HepG2 (cell line): Measurements from ENCODE around the gene MKNK1. TPM values are rescaled to one million over a fixed set of nuclear protein-coding genes. Genes with fewer than 3 reads are reported as not detected.

Experiments used
- AKAP8 ChIP-seq: sonication (generic); formaldehyde crosslinking; IDR thresholded peaks from 2 replicates; pipeline ENCODE4 v1.5.1; 2020; ENCODE audit warnings: mild to moderate bottlenecking, missing genetic modification reagents
- CEBPG ChIP-seq: IDR thresholded peaks from 2 replicates; pipeline ENCODE4 v1.6.1; 2016
- CERS6 ChIP-seq: sonication (generic); formaldehyde crosslinking; IDR thresholded peaks from 2 replicates; pipeline ENCODE4 v1.5.0; 2020; ENCODE audit warnings: missing genetic modification reagents
- CHD4 ChIP-seq: fragments of 200-600 bp; sonication (generic); IDR thresholded peaks from 2 replicates; pipeline ENCODE4 v1.7.0; 2017; ENCODE audit warnings: mild to moderate bottlenecking, low read length, borderline replicate concordance
- FOSL2 ChIP-seq: sonication (generic); formaldehyde crosslinking; IDR thresholded peaks from 2 replicates; pipeline ENCODE4 v1.4.0; 2020; ENCODE audit warnings: missing genetic modification reagents
- GZF1 ChIP-seq: sonication (generic); formaldehyde crosslinking; IDR thresholded peaks from 2 replicates; pipeline ENCODE4 v1.5.1; 2020; ENCODE audit warnings: mild to moderate bottlenecking, missing genetic modification reagents
- KLF16 ChIP-seq, 2 experiments: sonication (generic) in 1 of 2; formaldehyde crosslinking in 1 of 2; IDR thresholded peaks; 2 replicates each; pipeline versions ENCODE4 v1.6.1 to v1.8.0; 2016 to 2023; ENCODE audit warnings: missing genetic modification reagents in 2 of 2, missing compliant biosample characterization in 1 of 2
- SALL1 ChIP-seq: sonication (generic); formaldehyde crosslinking; IDR thresholded peaks from 2 replicates; pipeline ENCODE4 v1.8.0; 2022; ENCODE audit warnings: mild to moderate bottlenecking, missing genetic modification reagents
- TFE3 ChIP-seq: IDR thresholded peaks from 2 replicates; pipeline ENCODE4 v1.6.1; 2016
- WIZ ChIP-seq: sonication (generic); formaldehyde crosslinking; IDR thresholded peaks from 2 replicates; pipeline ENCODE4 v1.5.1; 2020; ENCODE audit warnings: mild to moderate bottlenecking, missing genetic modification reagents
- YY1 ChIP-seq: IDR thresholded peaks from 2 replicates; pipeline ENCODE4 v1.6.1; 2011; ENCODE audit warnings: low read length, low read depth, moderate library complexity, mild to moderate bottlenecking; ENCODE audit not compliant: insufficient read depth, insufficient replicate concordance
- ZBTB1 ChIP-seq: sonication (generic); formaldehyde crosslinking; IDR thresholded peaks from 2 replicates; pipeline ENCODE4 v1.4.0; 2020; ENCODE audit warnings: missing genetic modification reagents, borderline replicate concordance
- ZBTB14 ChIP-seq: sonication (generic); formaldehyde crosslinking; IDR thresholded peaks from 2 replicates; pipeline ENCODE4 v1.4.0; 2020; ENCODE audit warnings: missing genetic modification reagents
- ZBTB25 ChIP-seq: IDR thresholded peaks from 2 replicates; pipeline ENCODE4 v1.6.1; 2018; ENCODE audit warnings: missing genetic modification reagents
- ZNF180 ChIP-seq: sonication (generic); formaldehyde crosslinking; IDR thresholded peaks from 2 replicates; pipeline ENCODE4 v1.4.0; 2020; ENCODE audit warnings: low read depth, missing genetic modification reagents, borderline replicate concordance
- ZNF546 ChIP-seq: sonication (generic); formaldehyde crosslinking; conservative IDR thresholded peaks from 2 replicates; pipeline ENCODE4 v1.8.1; 2023; ENCODE audit warnings: mild to moderate bottlenecking, missing genetic modification reagents
- ZNF639 ChIP-seq: conservative IDR thresholded peaks from 2 replicates; pipeline ENCODE4 v1.6.1; 2018; ENCODE audit warnings: missing genetic modification reagents
- ZNF660 ChIP-seq: sonication (generic); formaldehyde crosslinking; IDR thresholded peaks from 2 replicates; pipeline ENCODE4 v1.5.1; 2020; ENCODE audit warnings: mild to moderate bottlenecking, low read depth, missing genetic modification reagents, borderline replicate concordance
- ZNF704 ChIP-seq: sonication (generic); formaldehyde crosslinking; IDR thresholded peaks from 2 replicates; pipeline ENCODE4 v1.8.1; 2023; ENCODE audit warnings: mild to moderate bottlenecking, inconsistent platforms, moderate library complexity, missing genetic modification reagents, borderline replicate concordance
- ZNF790 ChIP-seq: sonication (generic); formaldehyde crosslinking; IDR thresholded peaks from 2 replicates; pipeline ENCODE4 v1.8.0; 2022; ENCODE audit warnings: missing genetic modification reagents, mild to moderate bottlenecking, borderline replicate concordance
- ZNF878 ChIP-seq: sonication (generic); formaldehyde crosslinking; IDR thresholded peaks from 2 replicates; pipeline ENCODE4 v1.8.1; 2023; ENCODE audit warnings: mild to moderate bottlenecking, missing genetic modification reagents, moderate library complexity
- polyA plus RNA-seq, 8 experiments: library from polyadenylated mRNA; depleted of rRNA in 3 of 8; stranded (reverse) in 7 of 8; unstranded in 1 of 8; fragments of >200 nt; fragmentation: Illumina TruSeq in 4 of 8; extraction: Trizol in 4 of 8; gene quantifications; 2 replicates each; pipeline versions ENCODE4 v1.2.1 to v1.2.3, GENCODE V29; 2011 to 2016; ENCODE audit warnings: low read depth in 4 of 8, missing spikeins in 1 of 8, mixed read lengths in 1 of 8; ENCODE audit not compliant: insufficient read depth in 1 of 8
- total RNA-seq, 5 experiments: library from RNA; depleted of rRNA; stranded (reverse); fragments of >200 nt; fragmentation: Illumina TruSeq; extraction: Trizol; gene quantifications; 2 replicates each; pipeline ENCODE4 v1.2.3, GENCODE V29; 2016; ENCODE audit warnings: low read depth in 1 of 5

The MKNK1 gene
- total and polyA plus RNA-seq, 2 of the 13 experiments (the other 11 are each of a cell fraction or from before 2014, with no cell fraction given) = 18.5 to 24.1 TPM

- no peak for TF ChIP-seq TFE3 (CRISPR knock-in tag)
- TF ChIP-seq CHD4 = no peak
- no peak for TF ChIP-seq ZNF704
- TF ChIP-seq ZNF180 (CRISPR knock-in tag) = no peak
- no peak for TF ChIP-seq ZNF878 (CRISPR knock-in tag)
- TF ChIP-seq KLF16 (CRISPR knock-in tag; IDR thresholded peaks at IDR 0.05) = peak in 1 of 2 experiments; percentile 6; a peak in 1 of 4 replicates
- no peak for TF ChIP-seq FOSL2 (CRISPR knock-in tag)
- no peak for TF ChIP-seq ZNF639 (CRISPR knock-in tag)
- no peak for TF ChIP-seq ZBTB14 (CRISPR knock-in tag)
- no peak for TF ChIP-seq CERS6
- TF ChIP-seq ZBTB25 (CRISPR knock-in tag) = peak; percentile 27; the same call in 1 of the 2 replicates
- no peak for TF ChIP-seq CEBPG (CRISPR knock-in tag)
- no peak for TF ChIP-seq AKAP8 (CRISPR knock-in tag)
- TF ChIP-seq WIZ (CRISPR knock-in tag) = no peak
- TF ChIP-seq ZNF546 (CRISPR knock-in tag) = no peak
- no peak for TF ChIP-seq ZBTB1
- no peak for TF ChIP-seq ZNF660
- peak; percentile 75; the same call in 1 of the 2 replicates for TF ChIP-seq ZNF790
- TF ChIP-seq YY1 = no peak
- TF ChIP-seq SALL1 = peak; percentile 49; the same call in 1 of the 2 replicates
- TF ChIP-seq GZF1 (CRISPR knock-in tag) = no peak
These were observed 12.4 kb upstream of the MKNK1 start, which contains the start of gene MOB3C (continued) for GRCh38 chr1:46616277-46617107.
